Measurements from ENCODE around the gene RASGRF2.
"Not testable (repeated sequence)": the region's sequence is repeated elsewhere in the genome, so short reads cannot be mapped to it uniquely, and the experiment has no call there.

The RASGRF2 gene

DNA sequence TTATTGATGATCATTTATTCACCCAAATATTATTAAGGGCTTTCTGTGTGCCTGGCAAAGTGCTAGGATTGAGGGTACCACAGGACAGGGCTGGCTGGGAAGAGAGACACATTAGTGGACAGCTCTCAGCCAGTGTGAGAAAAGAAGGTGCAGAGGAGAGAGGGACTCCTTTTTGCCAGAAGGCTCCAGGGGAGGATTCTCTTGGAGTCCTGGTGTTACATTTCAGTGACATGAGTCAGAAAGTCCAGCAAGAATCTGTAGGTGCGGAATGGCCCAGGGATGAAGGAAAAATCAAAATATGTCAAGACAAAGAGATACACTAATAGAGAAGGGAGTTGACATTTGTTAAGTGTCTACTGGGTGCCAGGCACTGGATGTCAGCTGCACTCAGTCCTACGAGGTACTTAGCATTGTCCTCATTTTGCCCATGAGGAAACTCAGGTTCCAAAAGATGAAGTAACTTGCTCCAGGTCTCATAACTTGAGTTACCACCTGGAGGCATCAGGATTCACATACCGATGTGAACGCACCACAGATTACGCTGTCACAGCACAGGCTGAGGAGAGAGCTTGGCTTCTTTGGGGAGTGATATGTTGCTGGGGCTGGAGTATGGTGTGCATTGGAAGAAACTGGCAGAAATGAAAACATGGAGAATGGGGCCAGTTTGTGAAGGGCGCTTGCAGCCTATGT, 60.5 kb downstream of the RASGRF2 start:
- DNase-seq (ENCODE audit: low read depth), result no peak

DNA sequence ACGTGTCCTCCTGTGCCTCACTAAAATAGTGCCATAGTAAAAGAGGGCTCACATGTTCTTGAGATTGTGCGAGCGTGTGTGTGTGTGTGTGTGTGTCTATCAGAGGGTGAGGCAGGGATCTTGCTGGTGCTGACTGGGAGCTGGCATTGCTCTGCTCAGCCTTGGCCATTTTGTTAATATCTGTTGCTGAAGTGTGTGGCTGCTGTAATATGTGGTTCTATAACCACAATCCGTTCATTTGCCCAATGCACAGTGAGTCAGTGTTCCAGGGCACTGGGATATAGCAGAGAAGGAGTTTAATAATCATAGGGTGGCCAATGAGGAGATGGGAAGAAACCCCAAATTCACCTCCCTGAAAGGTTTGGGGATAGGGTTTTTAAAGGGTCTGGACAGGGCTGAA, 61.3 kb downstream of the RASGRF2 start:
- DNase-seq (ENCODE audit: low read depth), result no peak

DNA sequence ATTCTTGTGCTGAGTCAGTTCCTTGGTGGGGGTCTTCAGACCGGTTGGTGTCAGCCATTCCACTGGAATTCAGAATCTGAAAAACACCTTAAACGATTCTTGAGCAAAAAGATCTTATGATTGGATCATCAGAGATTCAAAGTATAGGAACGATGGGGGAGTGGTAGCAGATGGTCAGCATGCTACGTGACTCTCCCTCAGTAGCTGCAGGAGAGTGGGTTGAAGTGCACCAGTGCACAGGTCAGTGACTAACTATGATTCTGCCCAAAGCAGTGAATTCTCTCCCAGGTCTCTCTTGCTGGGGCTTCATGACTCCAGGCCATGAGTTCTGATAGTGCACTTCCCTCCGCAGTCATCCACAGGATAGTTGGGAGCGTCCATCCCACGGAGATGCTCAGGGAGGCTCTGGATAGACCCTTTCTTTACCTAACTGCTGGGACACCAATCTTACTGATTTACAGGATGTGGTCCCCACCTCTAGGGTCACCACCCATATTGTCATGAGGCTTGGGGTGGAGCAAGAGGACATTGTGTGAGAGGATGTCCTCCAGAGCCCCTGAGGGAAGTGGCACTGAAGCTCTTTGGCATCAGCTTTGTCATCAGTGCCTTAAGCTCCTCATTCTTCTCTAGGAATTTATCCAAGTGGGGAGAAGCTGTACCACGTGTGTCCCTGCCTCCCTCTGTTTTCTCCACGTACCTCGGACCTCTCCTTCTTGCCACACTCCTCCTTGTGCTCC, 62.0 kb downstream of the RASGRF2 start:
- no peak for DNase-seq (ENCODE audit: low read depth)

DNA sequence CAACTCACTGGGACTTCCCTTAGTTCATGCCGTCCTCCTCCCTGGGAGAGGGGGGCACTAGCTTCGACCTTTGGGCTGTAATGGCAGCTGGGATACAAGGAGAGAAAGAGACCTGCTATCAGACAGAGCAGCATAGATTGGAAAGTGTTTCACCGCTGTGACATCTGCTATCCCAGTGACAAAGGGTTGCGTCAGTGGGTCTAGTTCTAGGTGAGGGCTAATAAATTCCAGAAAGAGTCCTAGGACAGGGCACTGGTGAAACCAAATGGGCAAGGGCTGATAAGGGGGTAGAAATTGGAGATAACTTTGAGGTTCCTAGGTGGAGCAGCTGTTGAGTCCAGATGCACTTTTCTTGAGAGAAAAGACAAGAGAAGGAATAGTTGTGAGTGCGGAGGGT, 62.5 kb downstream of the RASGRF2 start:
- DNase-seq (ENCODE audit: low read depth), result no peak

DNA sequence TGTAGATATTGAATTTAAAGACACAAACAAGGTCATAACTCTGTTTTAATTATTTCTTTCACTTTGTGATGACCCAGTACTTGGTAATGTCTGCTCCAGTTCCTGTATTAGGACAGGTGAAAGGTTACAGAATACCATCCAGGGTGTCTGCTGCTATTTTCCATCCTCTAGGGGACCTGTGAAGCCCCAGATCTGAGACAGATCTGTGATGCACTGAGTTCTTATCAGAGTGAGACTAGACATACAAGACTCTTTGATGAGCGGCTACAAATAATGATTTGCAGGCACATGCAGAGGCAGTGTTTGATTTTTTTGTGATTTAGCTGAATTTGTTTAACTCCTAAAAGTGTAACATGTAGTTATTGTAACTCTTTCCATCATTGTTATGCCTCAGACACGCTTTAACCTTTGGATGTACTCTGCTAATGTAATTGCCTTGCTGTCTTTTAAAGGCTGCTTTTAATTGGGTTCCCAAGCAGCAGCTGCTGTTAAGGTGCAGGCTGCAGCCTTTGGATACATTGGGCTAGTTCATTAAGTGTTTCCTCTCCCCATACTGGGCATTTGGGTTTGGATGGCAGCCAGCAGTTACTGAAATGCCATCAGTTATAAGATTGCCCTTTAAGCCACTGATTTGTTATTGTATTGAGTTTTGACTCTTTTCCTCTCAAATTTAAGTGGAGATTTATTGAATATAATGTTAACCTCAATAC, 63.3 kb downstream of the RASGRF2 start:
- DNase-seq (ENCODE audit: low read depth), result no peak

DNA sequence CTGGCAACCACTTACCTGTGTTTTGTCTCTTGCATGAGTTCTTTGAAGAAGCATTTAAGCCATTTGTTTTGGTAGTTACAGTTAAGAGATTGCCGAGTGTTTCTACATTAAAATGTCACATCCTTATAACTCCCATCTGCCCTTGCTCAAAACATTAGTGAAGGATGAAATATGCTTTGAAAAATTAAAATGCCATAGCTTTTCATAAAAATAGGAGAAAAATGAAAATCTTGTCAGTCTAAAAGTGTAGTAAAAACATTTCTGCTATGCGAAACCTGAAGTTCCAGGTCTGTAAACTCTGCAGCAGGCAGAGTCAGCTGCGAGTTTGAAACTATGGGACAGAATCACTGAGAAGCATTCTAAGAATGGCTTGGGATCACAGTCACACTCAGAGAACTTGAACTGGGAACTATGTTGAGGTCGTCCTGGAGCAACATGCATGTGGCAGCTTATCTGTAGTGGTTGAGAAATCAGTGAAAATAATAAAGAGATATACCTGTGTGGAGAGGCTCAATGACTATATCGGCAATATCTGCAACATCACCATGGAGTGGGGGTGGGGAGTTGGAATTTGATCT, 67.4 kb downstream of the RASGRF2 start:
- DNase-seq (ENCODE audit: low read depth), result no peak

DNA sequence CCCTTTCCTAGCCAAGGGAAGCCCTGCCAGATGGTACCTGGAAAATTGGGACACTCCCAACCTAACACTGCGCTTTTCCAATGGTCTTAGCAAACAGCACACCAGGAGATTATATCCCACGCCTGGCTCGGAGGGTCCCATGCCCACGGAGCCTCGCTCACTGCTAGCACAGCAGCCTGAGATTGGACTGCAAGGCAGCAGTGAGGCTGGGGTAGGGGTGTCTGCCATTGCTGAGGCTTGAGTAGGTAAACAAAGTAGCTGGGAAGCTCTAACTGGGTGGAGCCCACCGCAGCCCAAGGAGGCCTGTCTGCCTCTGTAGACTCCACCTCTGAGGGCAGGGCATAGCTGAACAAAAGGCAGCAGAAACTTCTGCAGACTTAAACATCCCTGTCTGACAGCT, 68.7 kb downstream of the RASGRF2 start:
- not testable (repeated sequence) for DNase-seq (ENCODE audit: low read depth)

DNA sequence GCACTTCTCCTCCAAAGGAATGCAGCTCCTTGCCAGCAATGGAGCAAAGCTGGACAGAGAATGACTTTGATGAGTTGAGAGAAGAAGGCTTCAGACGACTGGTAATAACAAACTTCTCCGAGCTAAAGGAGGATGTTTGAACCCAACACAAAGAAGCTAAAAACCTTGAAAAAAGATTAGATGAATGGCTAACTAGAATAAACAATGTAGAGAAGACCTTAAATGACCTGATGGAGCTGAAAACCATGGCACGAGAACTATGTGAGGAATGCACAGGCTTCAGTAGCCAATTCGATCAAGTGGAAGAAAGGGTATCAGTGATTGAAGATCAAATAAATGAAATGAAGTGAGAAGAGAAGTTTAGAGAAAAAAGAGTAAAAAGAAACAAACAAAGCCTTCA, 69.6 kb downstream of the RASGRF2 start:
- DNase-seq (ENCODE audit: low read depth), result not testable (repeated sequence)

DNA sequence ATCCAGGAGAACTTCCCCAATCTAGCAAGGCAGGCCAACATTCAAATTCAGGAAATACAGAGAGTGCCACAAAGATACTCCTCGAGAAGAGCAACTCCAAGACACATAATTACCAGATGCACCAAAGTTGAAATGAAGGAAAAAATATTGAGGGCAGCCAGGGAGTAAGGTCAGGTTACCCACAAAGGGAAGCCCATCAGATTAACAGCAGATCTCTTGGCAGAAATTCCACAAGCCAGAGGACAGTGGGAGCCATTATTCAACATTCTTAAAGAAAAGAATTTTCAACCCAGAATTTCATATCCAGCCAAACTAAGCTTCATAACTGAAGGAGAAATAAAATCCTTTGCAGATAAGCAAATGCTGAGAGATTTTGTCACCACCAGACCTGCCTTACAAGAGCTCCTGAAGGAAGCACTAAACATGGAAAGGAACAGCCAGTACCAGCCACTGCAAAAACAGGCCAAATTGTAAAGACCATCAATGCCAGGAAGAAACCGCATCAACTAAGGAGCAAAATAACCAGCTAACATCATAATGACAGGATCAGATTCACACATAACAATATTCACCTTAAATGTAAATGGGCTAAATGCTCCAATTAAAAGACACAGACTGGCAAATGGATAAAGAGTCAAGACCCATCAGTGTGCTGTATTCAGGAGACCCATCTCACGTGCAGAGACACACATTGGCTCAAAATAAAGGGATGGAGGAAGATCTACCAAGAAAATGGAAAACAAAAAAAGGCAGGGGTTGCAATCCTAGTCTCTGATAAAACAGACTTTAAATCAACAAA, 70.3 kb downstream of the RASGRF2 start:
- DNase-seq (ENCODE audit: low read depth), result not testable (repeated sequence)

DNA sequence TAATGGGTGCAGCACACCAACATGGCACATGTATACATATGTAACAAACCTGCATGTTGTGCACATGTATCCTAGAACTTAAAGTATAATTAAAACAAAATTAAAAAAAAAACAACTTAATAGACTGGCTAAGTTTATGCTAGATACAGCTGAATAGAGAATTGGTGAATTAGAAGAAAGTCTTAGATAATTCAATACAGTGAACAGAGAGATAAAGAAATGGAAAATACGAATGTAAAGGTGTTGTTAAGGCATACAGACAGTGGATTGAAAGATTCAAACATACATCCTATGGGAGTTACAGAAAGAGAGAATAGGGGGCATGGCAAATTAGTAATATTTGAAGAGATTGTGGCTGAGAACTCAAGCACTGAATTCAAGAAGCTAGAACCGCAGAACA, 75.4 kb downstream of the RASGRF2 start:
- DNase-seq (ENCODE audit: low read depth), result no peak

DNA sequence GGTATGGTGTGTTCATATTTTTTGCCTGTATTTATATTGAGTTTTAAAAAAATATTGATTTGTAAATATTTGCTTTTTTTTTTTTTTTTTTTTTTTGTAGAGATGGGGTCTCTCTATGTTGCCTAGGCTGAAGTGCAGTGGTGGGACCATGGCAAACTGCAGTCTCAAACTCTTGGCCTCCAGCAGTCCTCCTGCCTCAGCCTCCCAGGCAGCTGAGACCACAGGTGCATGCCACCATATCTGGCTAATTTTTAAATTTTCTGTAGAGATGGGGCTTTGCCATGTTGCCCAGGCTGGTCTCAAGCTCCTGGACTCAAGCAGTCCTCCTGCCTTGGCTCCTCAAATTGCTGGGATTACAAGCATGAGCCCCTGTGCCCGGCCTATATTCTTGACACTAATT, 78.3 kb downstream of the RASGRF2 start:
- DNase-seq (ENCODE audit: low read depth), result no peak

DNA sequence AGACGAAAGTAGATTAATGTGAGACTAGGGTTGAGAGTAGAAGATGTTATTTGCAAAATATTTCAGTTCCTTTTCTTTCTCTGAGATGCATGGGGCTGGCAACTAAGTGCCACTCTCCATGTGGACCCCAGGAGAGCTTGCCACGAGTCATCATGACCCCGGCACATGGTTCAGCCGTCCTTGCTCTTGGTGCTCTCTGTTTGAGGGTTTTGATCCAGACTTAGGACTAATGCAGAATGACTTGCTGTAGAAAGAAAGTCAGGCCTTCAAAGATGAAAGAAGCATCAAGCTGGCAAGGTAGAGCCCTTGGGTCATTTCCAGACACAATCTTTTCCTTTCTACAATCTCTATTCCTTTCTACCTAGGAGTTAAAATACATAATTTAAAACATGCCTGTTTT, 84.7 kb downstream of the RASGRF2 start:
- no peak for DNase-seq (ENCODE audit: low read depth)

DNA sequence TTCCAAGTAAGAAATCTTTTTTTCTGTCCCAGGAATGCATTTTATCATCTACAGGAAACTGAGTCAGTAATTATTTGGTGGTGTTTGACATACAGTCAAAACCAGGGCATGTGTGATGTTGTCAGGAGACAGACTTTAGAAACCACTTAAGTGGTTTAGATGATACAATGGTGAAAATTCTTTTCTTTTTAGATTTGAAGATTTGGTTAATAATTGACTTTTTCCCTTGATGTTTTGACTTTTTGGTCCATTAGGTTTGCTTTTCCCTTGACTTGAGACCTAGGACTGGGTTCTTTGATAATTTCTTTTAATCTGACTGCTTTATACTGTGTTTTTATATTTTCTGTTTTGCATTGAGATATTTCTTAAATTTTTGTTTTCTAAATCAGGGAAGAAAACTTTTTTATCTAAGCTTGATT, 85.2 kb downstream of the RASGRF2 start:
- no peak for DNase-seq (ENCODE audit: low read depth)

DNA sequence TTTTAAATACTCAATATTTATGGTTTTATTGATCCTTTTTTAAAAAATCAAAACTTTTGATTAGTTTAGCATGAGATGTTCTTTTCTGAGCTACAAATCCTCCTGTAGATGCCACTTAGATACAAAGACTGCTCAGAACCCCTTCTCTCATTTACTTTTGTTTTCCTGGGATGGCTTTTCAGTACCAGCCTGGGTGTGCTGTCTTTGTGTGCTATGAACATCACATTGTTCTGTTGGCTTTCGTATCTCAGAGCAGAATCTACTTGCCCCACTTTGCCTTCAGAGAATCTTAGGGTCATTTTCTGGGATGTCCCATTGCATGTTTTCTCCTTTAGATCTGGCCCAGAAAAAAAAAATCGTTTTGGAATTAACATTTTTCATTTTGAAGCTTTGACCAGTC, 85.9 kb downstream of the RASGRF2 start:
- no peak for DNase-seq (ENCODE audit: low read depth)

DNA sequence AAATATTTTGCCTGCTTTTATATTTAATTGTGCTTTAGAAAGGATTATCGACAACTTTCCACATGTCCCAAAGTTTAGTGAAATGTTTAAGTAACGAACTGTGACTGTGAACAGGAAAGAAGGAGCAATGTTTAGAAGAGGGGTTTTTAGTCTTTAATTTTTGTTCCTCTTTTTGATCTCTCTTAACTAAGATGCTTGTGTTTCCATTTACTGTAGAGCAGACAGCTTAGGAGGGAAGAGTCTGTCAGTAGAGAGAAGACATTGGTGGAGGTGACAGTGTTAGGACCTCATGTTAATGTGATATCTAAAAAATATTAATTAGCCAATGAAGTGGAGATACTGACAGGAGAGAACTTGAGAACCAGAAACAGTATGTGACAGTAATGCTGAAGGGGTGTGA, 92.2 kb downstream of the RASGRF2 start:
- DNase-seq (ENCODE audit: low read depth), result no peak

DNA sequence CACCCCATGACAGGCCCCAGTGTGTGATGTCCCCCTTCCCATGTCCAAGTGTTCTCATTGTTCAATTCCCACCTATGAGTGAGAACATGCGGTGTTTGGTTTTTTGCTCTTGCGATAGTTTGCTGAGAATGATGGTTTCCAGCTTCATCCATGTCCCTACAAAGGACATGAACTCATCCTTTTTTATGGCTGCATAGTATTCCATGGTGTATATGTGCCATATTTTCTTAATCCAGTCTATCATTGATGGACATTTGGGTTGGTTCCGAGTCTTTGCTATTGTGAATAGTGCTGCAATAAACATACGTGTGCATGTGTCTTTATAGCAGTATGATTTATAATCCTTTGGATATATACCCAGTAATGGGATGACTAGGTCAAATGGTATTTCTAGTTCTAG, 93.1 kb downstream of the RASGRF2 start:
- DNase-seq (ENCODE audit: low read depth), result not testable (repeated sequence)

DNA sequence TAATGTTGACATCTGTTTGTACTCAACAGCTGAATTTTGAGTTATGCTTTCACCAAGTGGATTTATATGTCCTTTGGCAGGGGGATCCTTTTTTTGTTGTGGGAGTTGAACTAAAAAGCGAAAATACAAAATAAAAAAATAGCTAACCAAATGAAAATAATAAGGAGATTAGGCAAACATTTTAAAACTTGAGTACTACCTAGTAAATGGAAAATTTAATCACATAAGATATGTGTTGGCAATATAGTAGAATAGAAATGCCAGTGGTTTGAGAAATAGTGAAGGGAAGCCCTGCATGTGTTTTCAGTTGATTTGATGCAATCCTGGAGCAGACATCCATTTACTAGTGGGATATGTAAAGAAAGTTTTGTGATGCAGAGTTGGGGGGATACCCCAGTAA, 98.0 kb downstream of the RASGRF2 start:
- DNase-seq (ENCODE audit: low read depth), result no peak

DNA sequence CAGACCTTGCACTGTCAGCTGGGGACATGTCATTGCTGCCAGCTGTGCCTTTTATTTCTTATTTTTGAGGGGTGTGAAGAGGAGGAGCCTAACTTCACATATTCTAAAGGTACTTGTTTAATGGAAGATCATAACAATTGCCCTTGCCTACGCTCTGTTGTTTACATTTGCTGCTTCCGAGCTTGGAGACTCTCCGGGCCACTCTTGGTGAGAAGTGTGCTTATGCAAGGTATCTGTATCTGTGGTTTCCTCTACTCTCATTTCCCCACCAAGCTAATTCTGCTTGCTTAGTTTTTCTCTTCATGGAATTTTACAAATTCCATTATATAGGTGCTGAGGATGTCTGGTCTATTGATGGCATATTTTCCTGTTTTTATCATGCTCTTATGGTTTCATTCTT, 105.3 kb downstream of the RASGRF2 start:
- no peak for DNase-seq (ENCODE audit: low read depth)

DNA sequence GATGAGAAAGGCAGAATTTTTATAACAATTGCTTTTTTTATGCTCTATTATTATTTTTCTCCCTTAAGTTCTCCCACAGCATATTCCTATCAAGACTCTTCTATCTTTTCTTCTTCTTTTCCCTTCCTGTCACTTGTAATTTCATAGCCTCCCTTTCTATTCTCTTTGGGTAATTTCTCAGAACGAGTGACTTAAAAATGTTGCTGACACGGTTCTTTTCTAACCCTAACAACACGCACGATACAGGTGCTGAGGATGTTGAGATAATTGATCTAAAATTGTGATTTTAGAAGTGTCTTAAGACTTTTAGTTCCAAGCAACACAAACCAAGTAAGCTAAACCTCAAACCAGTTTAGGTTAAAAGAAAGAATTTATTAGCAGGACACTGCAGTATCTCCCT, 105.9 kb downstream of the RASGRF2 start:
- no peak for DNase-seq (ENCODE audit: low read depth)

DNA sequence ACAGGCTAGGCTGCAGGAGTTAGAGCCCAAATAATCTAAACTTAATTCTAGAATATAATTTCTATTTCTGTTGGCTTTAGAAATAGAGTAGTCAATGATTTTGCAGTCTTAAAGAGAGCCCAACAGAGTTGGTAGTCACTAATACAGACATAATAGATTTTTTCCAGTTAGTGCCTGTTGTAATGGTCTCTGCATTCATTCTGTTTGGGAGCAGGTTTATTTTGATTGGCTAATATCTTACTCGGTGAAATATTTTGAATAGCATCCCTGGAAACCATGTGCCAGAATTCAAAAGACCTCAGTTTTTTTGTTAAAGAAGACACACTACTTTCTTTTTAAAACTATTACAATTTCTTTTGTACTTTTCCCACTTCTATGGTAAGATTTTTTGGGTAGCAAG, 107.2 kb downstream of the RASGRF2 start:
- DNase-seq (ENCODE audit: low read depth), result no peak

DNA sequence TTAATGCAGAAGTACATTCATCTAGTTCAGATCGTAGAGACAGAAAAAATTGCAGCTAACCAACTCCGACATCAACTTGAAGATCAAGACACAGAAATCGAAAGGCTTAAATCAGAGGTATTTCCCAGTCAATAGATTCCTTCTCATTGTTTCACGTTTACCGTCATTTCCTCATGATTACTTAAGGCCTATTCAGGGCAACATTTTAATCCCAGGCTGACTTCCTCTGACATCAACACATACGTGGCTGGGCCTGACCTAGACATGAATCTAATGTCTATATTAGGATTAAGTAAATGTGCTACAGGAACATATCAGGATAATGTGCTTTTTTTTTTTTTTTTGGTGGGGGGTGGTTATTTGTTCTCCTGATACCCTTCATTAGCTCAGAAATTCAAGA, 107.9 kb downstream of the RASGRF2 start:
- DNase-seq (ENCODE audit: low read depth), result no peak

DNA sequence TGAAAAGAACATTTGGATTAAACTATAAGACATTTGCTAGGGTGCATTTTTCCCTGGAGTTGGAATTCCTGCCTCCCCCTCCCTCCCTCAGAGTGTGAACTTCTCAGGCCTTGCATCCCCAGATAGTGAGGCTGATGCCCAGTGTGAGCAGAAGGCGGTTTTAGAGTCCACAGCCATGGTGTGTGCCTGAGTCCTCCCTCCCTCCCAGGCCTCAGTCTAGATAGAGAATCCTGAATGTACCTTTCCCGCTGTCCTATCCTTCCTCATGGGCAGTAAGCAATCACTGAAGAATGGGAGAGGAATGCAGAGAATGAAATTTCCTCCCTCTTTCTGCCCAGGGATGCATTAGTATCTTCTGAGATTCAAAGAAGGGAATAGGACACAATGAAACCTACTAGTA, 108.5 kb downstream of the RASGRF2 start:
- DNase-seq (ENCODE audit: low read depth), result no peak
